HepG2 (cell line): ENCODE results near the gene HES1. TPM values are rescaled to one million over a fixed set of nuclear protein-coding genes. Genes with fewer than 3 reads are reported as not detected.

Experiments
- ARID2 ChIP-seq: sonication (generic); formaldehyde crosslinking; IDR thresholded peaks from 2 replicates; pipeline ENCODE4 v1.8.1; 2022; ENCODE audit warnings: mild to moderate bottlenecking, missing genetic modification reagents, borderline replicate concordance
- ARNTL ChIP-seq: sonication (generic); formaldehyde crosslinking; IDR thresholded peaks from 2 replicates; pipeline ENCODE4 v1.4.0; 2020; ENCODE audit warnings: mild to moderate bottlenecking, missing genetic modification reagents
- ATAD3A ChIP-seq: sonication (generic); formaldehyde crosslinking; IDR thresholded peaks from 2 replicates; pipeline ENCODE4 v1.4.0; 2020; ENCODE audit warnings: missing genetic modification reagents
- BRD4 ChIP-seq: sonication (generic); formaldehyde crosslinking; IDR thresholded peaks from 2 replicates; pipeline ENCODE4 v1.4.0; 2020; ENCODE audit warnings: missing genetic modification reagents
- FOXP1 ChIP-seq, 2 experiments: fragments of 450-650 bp in 1 of 2; IDR thresholded peaks; 2 replicates each; pipeline ENCODE4 v1.6.1; 2017 to 2018; ENCODE audit warnings: antibody characterized with exemption in 1 of 2
- HMGA1 ChIP-seq: sonication (generic); formaldehyde crosslinking; conservative IDR thresholded peaks from 2 replicates; pipeline ENCODE4 v1.4.0; 2020; ENCODE audit warnings: missing genetic modification reagents
- KDM5B ChIP-seq: sonication (generic); formaldehyde crosslinking; IDR thresholded peaks from 2 replicates; pipeline ENCODE4 v1.4.0; 2020; ENCODE audit warnings: missing genetic modification reagents, mild to moderate bottlenecking, borderline replicate concordance
- MATR3 ChIP-seq: sonication (generic); formaldehyde crosslinking; IDR thresholded peaks from 2 replicates; pipeline ENCODE4 v1.4.0; 2020; ENCODE audit warnings: missing genetic modification reagents
- NR3C1 ChIP-seq: sonication (generic); formaldehyde crosslinking; IDR thresholded peaks from 2 replicates; pipeline ENCODE4 v1.4.0; 2020; ENCODE audit warnings: missing genetic modification reagents
- TCF7L2 ChIP-seq: IDR thresholded peaks from 2 replicates; pipeline ENCODE4 v1.6.1; 2011; ENCODE audit warnings: mild to moderate bottlenecking, low read depth, low read length, moderate library complexity
- TEAD2 ChIP-seq: sonication (generic); formaldehyde crosslinking; IDR thresholded peaks from 2 replicates; pipeline ENCODE4 v1.9.0; 2021; ENCODE audit warnings: missing genetic modification reagents
- YY1 ChIP-seq: IDR thresholded peaks from 2 replicates; pipeline ENCODE4 v1.6.1; 2011; ENCODE audit warnings: low read length, low read depth, moderate library complexity, mild to moderate bottlenecking; ENCODE audit not compliant: insufficient read depth, insufficient replicate concordance
- ZC3H13 ChIP-seq: sonication (generic); formaldehyde crosslinking; IDR thresholded peaks from 2 replicates; pipeline ENCODE4 v1.8.1; 2023; ENCODE audit warnings: mild to moderate bottlenecking, missing genetic modification reagents, moderate library complexity
- ZNF234 ChIP-seq: sonication (generic); formaldehyde crosslinking; conservative IDR thresholded peaks from 2 replicates; pipeline ENCODE4 v1.5.1; 2020; ENCODE audit warnings: mild to moderate bottlenecking, missing genetic modification reagents
- ZNF256 ChIP-seq: sonication (generic); formaldehyde crosslinking; conservative IDR thresholded peaks from 2 replicates; pipeline ENCODE4 v1.4.0; 2020; ENCODE audit warnings: missing genetic modification reagents
- ZNF460 ChIP-seq: sonication (generic); formaldehyde crosslinking; IDR thresholded peaks from 2 replicates; pipeline ENCODE4 v1.5.1; 2020; ENCODE audit warnings: missing genetic modification reagents, mild to moderate bottlenecking, borderline replicate concordance
- ZNF567 ChIP-seq: sonication (generic); formaldehyde crosslinking; IDR thresholded peaks from 2 replicates; pipeline ENCODE4 v1.8.1; 2023; ENCODE audit warnings: mild to moderate bottlenecking, missing genetic modification reagents, borderline replicate concordance
- ZNF577 ChIP-seq: sonication (generic); formaldehyde crosslinking; IDR thresholded peaks from 2 replicates; pipeline ENCODE4 v1.4.0; 2020; ENCODE audit warnings: mild to moderate bottlenecking, low read depth, missing genetic modification reagents, borderline replicate concordance
- polyA plus RNA-seq, 8 experiments: library from polyadenylated mRNA; depleted of rRNA in 3 of 8; stranded (reverse) in 7 of 8; unstranded in 1 of 8; fragments of >200 nt; fragmentation: Illumina TruSeq in 4 of 8; extraction: Trizol in 4 of 8; gene quantifications; 2 replicates each; pipeline versions ENCODE4 v1.2.1 to v1.2.3, GENCODE V29; 2011 to 2016; ENCODE audit warnings: low read depth in 4 of 8, missing spikeins in 1 of 8, mixed read lengths in 1 of 8; ENCODE audit not compliant: insufficient read depth in 1 of 8
- total RNA-seq, 5 experiments: library from RNA; depleted of rRNA; stranded (reverse); fragments of >200 nt; fragmentation: Illumina TruSeq; extraction: Trizol; gene quantifications; 2 replicates each; pipeline ENCODE4 v1.2.3, GENCODE V29; 2016; ENCODE audit warnings: low read depth in 1 of 5
- TF ChIP-seq, protein P1 (sequence below): IDR thresholded peaks from 2 replicates; pipeline ENCODE4 v1.6.1; 2016; ENCODE audit warnings: low read depth
- TF ChIP-seq, protein P2 (sequence below): sonication (generic); formaldehyde crosslinking; IDR thresholded peaks from 2 replicates; pipeline ENCODE4 v1.5.0; 2020; ENCODE audit warnings: missing genetic modification reagents, mild to moderate bottlenecking, borderline replicate concordance
- TF ChIP-seq, protein P3 (sequence below): IDR thresholded peaks from 2 replicates; pipeline ENCODE4 v1.6.1; 2018; ENCODE audit warnings: missing genetic modification reagents
- TF ChIP-seq, protein P4 (sequence below): sonication (generic); formaldehyde crosslinking; IDR thresholded peaks from 2 replicates; pipeline ENCODE4 v1.5.0; 2020; ENCODE audit warnings: missing genetic modification reagents
- TF ChIP-seq, protein P5 (sequence below): sonication (generic); formaldehyde crosslinking; IDR thresholded peaks from 2 replicates; pipeline ENCODE4 v1.5.0; 2020; ENCODE audit warnings: missing genetic modification reagents

The HES1 gene
- total and polyA plus RNA-seq, 2 of the 13 experiments (the other 11 are each of a cell fraction or from before 2014, with no cell fraction given) = 15.4 to 19.8 TPM

DNA sequence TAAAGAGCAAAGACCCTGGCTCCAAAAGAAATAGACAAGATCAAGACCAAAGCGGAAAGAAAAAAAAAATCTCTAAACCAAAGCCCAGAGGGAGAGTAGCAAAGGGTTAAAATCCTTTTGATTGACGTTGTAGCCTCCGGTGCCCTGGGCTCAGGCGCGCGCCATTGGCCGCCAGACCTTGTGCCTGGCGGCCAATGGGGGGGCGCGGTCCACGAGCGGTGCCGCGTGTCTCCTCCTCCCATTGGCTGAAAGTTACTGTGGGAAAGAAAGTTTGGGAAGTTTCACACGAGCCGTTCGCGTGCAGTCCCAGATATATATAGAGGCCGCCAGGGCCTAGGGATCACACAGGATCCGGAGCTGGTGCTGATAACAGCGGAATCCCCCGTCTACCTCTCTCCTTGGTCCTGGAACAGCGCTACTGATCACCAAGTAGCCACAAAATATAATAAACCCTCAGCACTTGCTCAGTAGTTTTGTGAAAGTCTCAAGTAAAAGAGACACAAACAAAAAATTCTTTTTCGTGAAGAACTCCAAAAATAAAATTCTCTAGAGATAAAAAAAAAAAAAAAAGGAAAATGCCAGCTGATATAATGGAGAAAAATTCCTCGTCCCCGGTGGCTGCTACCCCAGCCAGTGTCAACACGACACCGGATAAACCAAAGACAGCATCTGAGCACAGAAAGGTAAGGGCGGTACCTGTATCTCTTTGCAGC, at the start of gene HES1 (continued):
- peak; percentile 63; the same call in 1 of the 2 replicates for TF ChIP-seq KDM5B (CRISPR knock-in tag)
- TF ChIP-seq, protein P1, sequence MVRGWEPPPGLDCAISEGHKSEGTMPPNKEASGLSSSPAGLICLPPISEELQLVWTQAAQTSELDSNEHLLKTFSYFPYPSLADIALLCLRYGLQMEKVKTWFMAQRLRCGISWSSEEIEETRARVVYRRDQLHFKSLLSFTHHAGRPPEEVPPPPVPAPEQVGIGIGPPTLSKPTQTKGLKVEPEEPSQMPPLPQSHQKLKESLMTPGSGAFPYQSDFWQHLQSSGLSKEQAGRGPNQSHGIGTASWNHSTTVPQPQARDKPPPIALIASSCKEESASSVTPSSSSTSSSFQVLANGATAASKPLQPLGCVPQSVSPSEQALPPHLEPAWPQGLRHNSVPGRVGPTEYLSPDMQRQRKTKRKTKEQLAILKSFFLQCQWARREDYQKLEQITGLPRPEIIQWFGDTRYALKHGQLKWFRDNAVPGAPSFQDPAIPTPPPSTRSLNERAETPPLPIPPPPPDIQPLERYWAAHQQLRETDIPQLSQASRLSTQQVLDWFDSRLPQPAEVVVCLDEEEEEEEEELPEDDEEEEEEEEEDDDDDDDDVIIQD (CRISPR knock-in tag) = no peak
- TF ChIP-seq, protein P2, sequence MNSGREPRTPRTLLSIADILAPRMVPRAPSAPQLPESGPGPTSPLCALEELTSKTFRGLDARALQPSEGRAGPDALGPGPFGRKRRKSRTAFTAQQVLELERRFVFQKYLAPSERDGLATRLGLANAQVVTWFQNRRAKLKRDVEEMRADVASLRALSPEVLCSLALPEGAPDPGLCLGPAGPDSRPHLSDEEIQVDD (CRISPR knock-in tag) = peak; percentile 43; the same call in 1 of the 2 replicates
- TF ChIP-seq FOXP1 (IDR thresholded peaks at IDR 0.05) = no peak
- TF ChIP-seq FOXP1 (CRISPR knock-in tag; IDR thresholded peaks at IDR 0.05) = no peak
- TF ChIP-seq, protein P3, sequence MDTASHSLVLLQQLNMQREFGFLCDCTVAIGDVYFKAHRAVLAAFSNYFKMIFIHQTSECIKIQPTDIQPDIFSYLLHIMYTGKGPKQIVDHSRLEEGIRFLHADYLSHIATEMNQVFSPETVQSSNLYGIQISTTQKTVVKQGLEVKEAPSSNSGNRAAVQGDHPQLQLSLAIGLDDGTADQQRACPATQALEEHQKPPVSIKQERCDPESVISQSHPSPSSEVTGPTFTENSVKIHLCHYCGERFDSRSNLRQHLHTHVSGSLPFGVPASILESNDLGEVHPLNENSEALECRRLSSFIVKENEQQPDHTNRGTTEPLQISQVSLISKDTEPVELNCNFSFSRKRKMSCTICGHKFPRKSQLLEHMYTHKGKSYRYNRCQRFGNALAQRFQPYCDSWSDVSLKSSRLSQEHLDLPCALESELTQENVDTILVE (CRISPR knock-in tag) = peak; percentile 69; the same call in 1 of the 2 replicates
- TF ChIP-seq, protein P4, sequence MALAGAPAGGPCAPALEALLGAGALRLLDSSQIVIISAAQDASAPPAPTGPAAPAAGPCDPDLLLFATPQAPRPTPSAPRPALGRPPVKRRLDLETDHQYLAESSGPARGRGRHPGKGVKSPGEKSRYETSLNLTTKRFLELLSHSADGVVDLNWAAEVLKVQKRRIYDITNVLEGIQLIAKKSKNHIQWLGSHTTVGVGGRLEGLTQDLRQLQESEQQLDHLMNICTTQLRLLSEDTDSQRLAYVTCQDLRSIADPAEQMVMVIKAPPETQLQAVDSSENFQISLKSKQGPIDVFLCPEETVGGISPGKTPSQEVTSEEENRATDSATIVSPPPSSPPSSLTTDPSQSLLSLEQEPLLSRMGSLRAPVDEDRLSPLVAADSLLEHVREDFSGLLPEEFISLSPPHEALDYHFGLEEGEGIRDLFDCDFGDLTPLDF (CRISPR knock-in tag) = 0 out of 2 replicates have a peak, but pooled peaks have one; percentile 29
- no peak for TF ChIP-seq ZNF577
- TF ChIP-seq ZNF234 (CRISPR knock-in tag) = no peak
- no peak for TF ChIP-seq ATAD3A (CRISPR knock-in tag)
- peak; percentile 84; the same call in 1 of the 2 replicates for TF ChIP-seq ZNF256
- no peak for TF ChIP-seq TEAD2 (CRISPR knock-in tag)
- no peak for TF ChIP-seq YY1
- no peak for TF ChIP-seq ZNF460 (CRISPR knock-in tag)
- TF ChIP-seq ZNF567 (CRISPR knock-in tag) = no peak
- TF ChIP-seq ARNTL = peak; percentile 88
- 0 out of 2 replicates have a peak, but pooled peaks have one; percentile 60 for TF ChIP-seq ARID2 (CRISPR knock-in tag)
- TF ChIP-seq BRD4 (CRISPR knock-in tag) = no peak
- TF ChIP-seq, protein P5, sequence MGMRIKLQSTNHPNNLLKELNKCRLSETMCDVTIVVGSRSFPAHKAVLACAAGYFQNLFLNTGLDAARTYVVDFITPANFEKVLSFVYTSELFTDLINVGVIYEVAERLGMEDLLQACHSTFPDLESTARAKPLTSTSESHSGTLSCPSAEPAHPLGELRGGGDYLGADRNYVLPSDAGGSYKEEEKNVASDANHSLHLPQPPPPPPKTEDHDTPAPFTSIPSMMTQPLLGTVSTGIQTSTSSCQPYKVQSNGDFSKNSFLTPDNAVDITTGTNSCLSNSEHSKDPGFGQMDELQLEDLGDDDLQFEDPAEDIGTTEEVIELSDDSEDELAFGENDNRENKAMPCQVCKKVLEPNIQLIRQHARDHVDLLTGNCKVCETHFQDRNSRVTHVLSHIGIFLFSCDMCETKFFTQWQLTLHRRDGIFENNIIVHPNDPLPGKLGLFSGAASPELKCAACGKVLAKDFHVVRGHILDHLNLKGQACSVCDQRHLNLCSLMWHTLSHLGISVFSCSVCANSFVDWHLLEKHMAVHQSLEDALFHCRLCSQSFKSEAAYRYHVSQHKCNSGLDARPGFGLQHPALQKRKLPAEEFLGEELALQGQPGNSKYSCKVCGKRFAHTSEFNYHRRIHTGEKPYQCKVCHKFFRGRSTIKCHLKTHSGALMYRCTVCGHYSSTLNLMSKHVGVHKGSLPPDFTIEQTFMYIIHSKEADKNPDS (CRISPR knock-in tag) = no peak
- 0 out of 2 replicates have a peak, but pooled peaks have one; percentile 2 for TF ChIP-seq ZC3H13 (CRISPR knock-in tag)
- no peak for TF ChIP-seq MATR3 (CRISPR knock-in tag)
- TF ChIP-seq TCF7L2 = no peak
- no peak for TF ChIP-seq HMGA1 (CRISPR knock-in tag)
- no peak for TF ChIP-seq NR3C1 (CRISPR knock-in tag)
